Left forelimb (tissue), 1 donor: ENCODE data around the gene MCL1.

Experiments
- DNase-seq: peaks from one replicate; pipeline ENCODE4 v3.0.0-alpha.2; 2018; ENCODE audit warnings: low spot score

Gene MCL1

GRCh38 chr1:150537732-150538684 is 41.4 kb downstream of the MCL1 start:
- no peak for DNase-seq

- no peak for DNase-seq
Measured at GRCh38 chr1:150536836-150537731, 42.3 kb downstream of the MCL1 start.

DNA sequence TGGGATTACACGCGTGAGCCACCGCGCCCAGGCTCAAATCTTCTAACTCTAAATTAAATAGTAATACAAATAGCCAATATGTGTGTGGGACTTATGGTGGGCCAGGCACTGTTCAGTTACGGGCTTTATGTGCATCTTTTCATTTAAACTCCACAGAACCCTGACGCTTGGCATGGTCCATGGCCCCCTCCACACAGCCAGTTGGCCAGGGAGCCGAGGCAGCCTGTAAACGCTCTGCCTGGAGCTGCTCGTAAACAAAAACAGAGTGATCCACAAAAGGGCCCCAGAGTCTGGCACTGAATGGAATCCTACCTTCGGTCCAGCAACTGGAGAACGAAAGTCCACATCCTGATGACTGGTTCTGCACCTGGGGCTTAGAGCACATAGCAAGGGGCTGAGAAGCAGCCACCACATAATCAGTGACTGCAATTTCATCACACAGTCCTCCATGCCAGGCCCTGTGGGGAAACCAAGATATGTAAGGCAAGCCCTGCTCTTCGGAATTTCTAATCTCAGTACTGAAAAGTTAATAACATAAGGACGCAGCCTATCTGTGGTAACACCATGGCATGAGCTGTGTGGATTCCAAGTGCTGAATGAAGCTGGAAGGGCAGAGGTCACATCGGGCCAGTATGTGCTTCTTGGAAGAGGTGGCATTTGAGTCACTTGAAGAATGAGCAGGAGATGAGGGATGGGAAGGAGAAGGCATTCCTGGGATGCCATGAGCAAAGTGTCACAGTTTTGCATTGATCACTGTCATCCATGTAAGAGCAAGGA is 43.7 kb downstream of the MCL1 start:
- DNase-seq, result no peak

GRCh38 chr1:150534002-150534401 is 45.4 kb downstream of the MCL1 start:
- DNase-seq, result no peak

GRCh38 chr1:150532860-150533259 is 46.5 kb downstream of the MCL1 start:
- no peak for DNase-seq

DNA sequence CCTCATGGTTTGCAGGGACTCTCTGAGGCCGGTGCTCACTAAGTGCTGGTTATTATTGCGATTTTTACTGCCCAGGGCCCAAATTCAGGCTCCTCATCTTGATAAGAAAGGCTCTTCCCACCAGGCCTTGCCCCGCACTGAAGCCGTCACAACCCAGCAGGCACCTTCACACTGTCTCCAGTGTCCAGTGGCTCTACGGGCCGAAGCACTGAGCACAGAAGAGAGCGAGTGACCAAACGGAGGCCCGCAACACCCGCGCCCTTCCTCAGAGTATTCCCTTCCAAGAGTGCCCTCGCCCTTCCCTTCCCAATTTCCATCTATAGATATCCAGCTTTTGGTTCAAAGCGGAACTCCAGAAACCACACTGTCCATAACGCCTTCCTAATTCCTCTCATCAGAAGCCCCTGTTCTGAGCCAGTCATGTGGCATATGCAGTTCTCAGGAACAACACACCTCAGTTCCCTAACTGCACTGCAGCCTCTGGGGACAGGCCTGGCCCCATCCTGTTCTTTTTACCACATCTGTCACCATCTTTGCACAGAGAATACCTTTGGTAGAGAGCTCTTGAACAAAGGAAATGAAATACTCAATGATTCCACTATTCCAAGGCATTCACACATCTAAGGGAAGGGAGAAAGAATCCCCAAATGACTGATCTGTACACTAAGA is 48.8 kb downstream of the MCL1 start:
- no peak for DNase-seq

DNA sequence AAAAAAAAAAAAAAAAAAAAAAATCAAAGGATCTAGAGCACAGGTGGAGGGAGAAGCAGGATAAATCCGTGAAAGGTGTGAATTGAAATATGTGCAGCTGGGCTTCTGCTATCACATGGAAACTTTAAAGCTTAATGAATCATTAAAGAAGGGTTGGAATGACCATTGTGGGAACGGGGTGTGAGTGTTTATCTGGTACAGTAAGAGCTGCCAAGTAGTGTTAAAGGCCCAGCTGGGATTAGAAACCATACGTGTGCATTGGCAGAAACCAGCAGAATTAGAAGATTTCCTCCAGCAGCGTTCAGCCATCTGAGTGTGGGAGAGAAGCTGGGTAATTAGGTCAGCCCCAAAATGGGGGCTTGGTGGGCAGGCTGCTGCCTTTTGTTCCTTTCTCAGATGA is 50.4 kb downstream of the MCL1 start:
- DNase-seq, result no peak

GRCh38 chr1:150528196-150528595 is 51.2 kb downstream of the MCL1 start:
- DNase-seq, result no peak

DNA sequence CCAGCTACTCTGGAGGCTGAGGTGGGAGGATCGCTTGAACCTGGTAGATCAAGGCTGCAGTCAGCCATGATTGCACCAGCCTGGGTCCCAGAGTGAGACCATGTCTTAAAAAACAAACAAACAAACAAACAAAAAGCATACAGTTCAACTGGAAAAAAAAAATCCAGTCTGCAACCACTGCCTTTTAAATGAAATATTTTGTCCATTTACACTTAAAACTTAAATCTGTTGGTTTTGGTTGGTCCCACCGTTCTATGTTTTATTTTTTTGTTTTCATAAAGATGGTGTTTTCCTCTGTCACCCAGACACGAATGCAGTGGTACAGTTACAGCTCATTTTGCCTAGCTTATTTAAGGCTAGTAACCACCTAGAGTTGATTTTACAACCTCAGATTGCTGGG is 54.1 kb downstream of the MCL1 start:
- no peak for DNase-seq
